ENCODE measurements around the gene CNTN5.
A peak's percentile ranks its signal among the peaks of the same experiment; 100 is the strongest.

Gene CNTN5

DNA sequence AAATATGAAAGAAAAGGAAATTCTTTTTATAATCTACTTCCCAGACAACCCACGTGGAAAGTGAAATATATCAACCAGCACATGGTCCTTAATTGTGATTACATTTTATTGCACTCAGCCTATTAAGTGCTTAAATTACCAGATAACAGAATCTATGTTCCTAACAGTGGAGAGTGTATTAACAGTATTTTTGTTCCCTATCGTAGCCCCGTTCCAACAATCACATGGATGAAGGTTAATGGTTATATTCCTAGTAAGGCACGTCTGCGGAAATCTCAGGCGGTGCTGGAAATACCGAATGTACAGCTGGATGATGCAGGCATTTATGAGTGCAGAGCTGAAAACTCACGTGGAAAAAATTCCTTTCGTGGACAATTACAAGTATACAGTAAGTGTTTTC is 1040.3 kb downstream of the CNTN5 start:
- DNase-seq: no peak

DNA sequence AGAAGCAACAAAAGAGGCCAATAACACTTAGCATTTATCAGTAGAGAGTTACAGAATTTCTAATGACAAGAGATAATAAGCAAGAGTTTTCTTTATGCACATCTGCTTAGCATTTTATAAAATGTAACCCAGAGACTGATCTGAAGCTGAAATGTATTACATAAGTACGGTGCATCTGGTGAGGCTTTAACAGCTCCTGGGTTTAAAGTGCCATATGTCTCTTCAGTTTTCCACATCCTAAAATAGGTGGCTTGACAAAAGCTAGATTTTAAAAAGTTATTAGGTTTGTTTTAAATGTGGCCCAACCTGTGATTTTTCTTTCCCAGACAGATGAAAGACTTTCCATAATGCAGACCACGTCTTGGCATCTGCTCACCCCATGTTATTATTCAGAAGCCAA is 1045.7 kb downstream of the CNTN5 start:
- DNase-seq: no peak

DNA sequence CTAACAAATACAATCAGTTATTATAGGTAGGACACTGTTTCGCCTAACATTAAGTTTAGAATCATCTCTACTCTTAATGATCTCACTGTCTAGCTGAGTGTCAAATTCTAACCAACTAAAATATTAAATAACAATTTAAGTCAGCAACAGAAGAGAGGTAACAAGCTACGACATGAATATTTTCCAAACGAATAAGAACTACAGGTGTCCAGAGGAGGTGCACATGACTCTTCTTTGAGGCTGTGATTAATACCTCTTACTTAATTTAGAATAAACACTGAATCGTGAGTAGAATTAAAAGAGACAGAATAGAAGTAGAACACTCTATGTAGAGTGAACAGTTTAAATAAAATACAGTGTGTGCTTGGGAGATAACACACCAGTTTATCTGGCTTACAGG is 1047.4 kb downstream of the CNTN5 start:
- DNase-seq: no peak

DNA sequence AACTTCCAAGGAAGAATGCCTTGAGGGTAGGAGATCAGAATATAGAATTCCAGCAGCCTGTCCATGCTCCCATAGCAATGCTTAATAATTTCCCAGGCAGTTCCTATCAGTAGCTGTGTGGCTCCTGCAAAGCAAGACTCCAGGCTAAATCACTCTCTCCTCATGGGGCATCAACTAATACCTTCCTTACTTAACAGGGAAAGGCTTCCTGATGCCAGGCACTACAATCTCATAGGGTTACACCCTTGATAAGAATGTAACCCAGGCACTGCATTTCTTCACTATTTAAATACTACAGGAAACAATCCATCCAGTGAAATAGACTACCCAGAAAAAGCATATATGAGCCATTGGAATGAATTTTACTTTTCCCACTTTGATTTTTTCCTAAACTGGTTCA is 1051.4 kb downstream of the CNTN5 start:
- DNase-seq: no peak

DNA sequence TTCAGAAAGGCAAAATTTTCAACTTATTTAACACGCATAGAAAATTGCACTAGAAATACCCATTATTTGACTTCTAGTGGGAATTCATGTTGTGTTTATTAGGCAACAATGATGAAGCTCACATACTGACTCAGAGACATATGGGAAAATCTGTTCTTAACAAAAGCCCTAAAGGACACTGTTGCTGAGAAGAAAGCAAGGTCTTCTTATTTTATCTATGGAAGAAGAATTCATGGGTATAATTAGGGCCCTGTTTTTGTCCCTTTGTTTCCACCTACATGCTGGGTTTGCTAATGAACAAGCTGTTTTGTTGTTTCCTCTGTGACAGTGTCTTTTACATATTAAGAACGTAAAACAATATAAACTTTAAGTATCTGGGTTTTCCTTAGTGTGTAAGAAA is 1059.6 kb downstream of the CNTN5 start:
- DNase-seq: no peak

DNA sequence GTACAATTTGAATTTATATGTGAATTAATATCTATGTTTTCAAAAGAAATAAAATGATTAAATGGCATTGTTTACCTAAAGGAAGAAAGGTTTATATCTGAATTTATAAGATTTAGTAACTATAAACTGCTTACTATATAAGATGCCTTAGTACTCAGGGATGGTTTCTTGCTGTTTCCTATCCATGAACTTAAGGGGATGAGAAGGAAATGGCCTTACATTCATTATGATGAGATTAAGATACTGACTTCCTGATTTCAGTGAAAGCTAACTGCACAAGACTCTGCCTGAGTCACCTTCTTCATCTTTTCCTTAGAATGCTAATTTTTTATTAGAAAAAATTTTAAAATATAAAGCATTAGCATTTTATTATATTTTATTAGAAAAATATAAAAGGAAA is 1060.1 kb downstream of the CNTN5 start:
- DNase-seq: no peak

DNA sequence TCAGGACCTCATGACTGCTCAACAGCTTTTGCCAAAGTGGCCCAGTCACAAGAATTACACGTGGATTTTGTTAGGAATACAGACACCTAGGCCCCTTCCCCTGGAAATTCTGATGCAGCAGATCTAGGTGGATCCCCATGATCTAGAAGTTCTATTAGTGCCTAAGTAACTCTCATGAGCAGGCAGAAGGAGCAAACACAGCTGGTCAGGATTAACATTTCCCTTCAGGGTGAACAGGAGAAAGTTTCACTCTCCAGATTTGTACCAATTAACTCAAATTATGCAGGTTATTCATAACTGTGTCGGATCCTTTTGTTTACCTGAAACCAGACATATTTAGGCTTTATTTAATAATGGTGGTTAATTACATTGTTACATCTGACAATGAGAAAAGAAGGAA is 1072.9 kb downstream of the CNTN5 start:
- no peak for DNase-seq

DNA sequence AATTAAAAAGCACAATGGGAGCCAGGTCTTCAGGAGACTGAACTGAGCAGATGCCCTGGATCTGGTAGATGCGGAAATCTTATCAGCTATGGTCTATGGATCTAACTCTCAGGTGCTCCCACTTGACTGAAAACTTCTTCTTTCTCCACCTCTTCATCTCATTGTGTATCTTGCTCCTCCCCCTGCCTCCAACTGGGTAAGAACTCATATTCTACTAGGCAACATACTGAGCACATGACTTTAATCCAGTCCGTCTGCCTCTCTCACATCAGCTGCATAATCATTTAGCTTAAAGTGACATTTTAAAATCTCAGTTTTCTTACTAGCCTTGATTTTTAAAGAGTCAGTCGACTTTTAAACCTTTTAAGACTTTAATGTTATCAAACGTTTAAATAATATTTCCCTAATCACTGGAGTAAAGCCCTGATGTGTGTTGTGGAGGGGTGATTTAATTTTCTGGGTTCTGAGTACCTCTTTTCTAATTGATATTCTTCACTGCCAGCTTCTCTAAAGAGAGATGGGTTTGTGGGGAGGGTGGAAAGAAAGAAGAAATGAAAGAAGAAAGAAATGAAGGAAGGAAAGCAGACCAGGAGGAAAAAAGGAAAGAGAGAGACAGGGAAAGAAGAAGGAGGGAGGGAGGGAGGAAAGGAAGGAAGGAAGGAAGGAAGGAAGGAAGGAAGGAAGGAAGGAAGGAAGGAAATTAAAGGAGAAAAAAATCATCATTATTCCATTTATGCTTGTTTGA is 1073.5 kb downstream of the CNTN5 start:
- no peak for DNase-seq

DNA sequence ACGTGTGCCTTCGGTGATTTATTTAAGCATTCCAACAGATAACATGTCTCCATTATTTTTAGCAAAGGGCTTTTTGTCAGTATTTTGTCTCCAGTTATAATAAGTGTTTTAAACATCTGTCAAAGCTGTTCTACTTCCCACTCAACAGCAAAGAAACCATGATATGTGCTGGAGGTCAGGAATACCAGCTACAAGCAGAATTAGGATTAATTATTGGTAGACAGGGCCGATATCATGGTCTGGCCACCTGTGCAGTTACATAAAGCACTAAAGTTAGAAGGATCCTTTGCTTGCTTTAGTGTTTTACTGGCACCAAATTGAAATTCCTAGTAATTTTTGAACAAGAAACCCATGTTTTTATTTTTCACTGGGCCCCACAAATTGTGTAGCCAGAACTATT is 1075.1 kb downstream of the CNTN5 start:
- no peak for DNase-seq

DNA sequence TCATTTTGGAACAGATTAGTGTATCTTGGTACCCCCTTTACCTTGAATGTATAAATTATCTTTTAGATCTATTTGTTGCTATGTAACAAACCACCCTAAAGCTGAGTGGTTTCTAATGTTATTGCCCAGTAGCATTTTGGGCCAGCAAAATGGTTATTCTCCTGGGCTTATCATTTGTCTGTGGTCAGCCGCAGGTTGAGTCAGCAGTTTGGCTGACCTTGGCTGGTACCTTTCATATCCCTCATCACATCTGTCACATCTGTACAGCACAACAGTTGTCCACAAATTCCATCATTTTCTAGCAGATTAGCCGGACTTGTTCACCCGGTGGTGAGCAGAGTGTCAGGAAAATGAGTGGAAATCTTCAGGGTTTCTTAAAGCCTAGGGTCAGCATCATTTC is 1077.8 kb downstream of the CNTN5 start:
- no peak for DNase-seq

DNA sequence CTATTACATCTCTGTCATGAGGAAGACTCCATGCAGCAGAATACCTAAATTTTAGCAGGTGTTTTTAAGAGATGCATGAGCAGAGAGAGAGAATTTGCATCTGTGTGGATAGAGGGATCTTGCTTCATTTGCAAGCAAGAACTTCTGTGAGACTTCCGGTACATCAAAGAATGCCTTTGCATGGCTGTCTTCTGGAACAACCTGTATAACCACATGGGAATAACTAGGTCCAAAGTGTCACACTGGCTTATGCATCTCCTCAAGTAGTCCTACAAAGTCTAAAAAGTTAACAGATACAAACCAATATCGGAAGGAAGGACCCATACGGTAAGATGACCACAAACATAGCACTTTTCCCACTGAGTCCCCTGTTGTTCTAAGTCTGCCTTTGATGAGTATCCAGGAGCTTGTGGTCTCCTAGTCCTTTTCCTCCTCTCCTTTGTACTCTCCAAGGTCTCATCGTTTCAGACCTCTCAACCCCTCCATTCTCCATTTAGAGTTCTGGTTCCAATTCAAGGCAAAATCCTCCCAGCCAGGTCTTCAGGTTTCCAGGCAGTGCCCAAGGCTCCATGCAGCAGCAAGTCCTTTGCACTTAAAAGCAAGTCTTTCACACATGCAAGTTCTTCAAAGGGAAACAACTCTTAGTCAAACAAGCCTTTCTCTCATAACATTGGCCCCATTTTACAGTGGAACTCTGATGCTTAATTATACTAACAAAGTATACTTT is 1084.7 kb downstream of the CNTN5 start:
- DNase-seq: no peak

DNA sequence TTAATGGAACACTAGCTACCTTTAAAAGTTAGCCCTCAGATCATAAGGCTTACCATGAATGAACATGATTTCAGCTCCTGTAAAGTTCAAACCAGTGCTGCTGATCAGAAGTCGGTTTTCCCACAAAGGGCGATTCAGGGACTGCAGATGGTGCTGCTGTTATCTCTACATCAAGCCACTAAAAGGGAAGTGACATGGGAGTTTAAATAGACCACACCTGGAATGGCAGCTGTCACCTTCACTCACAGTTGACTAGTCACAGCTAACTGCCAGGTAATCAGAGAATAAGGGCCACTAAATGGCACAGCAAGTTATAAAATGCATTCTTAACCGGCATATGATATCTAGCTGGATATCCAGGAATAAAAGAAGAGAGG is 1085.2 kb downstream of the CNTN5 start:
- DNase-seq: no peak

DNA sequence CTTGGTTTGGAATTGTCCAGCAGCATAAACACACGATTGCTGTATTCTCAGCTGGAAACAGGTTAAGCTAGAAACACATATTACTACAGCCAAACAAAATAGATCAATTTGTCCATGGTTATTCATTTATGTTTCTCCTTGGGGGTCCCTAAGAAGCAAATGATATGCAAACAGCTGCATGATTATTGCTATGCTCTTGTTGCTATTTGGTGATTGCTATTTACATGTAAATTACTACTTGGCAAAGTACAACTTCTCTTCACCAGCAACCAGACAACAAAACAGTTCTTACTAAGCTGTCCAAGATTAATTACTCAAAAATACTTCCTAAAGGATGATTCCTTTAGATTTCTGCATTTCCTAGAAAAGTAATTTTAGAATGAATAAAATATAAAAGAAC is 1098.4 kb downstream of the CNTN5 start:
- no peak for DNase-seq

DNA sequence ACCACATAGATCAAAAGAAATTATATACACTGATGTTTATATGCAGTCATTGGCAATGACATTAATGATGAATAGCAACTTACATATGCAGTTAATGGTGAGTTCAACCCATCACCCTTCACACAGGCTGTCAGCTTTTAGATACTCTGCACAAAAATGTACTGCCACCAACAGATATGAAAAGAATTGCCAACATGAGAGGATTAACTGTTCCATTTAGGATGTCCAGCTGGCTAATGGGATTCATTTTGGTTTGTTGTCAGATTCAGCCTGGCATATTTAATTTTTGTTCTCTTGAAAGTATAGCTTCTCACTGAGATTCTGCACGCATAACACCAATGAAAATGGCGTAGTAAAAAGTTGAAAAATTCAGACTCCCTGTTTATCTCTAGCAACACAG is 1112.4 kb downstream of the CNTN5 start:
- no peak for DNase-seq

DNA sequence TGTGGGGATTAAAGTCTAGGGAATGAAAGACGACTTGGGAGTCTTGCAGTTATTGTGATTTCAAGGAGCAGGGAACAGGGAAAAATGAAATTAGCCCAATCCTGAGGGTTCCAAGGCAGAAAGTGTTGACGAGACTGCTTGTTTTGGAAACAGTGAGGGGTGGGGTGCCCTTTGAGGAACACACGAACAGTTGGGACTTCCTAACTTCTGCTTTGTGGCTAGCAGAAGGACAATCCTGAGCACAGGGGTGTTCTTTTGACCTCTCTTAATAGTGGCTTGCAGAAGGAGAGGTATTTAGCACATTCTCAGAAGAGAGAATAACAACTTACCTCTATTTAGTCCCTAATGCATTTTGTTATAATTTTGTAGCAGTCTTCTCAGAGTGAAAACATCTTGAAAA is 1120.5 kb downstream of the CNTN5 start:
- DNase-seq: no peak

DNA sequence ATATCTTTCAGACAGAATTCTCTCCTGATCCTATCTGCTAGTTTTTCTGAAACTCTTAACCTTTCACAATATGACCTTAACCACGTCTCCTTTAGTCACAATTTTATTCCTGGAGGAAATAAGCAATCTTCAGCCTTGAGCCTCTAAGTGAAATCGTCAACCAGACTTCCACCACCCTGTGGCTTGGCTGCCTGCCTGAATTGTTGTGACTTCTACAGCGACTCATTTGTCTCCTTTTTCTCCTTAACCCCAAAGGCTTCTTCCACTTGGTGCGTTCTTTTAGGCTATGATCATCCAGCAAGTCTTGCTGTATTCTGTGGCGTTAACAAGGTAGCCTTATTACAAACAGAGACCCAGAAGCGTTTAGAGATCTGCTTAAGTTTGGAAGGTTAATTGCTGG is 1131.2 kb downstream of the CNTN5 start:
- DNase-seq: peak in 1 of 58 donors; percentile 0

DNA sequence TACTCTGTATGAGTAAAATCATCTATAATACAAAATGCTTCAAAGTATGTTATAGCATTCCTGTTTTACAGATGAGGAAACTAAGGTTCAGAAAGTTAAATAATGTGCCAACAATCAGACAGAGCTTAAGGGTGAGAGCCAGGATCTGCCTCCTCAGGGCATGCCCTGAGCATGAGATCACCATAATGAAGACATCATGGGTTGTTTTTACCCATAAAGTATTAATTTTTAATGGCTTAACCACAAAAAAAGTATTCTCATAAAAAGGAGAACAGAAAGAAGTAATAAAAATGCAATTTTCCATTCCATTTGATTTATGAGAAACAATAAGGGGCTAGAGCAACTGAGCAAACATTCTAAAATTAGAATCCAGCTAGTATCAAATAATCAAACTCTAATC is 1132.0 kb downstream of the CNTN5 start:
- no peak for DNase-seq

DNA sequence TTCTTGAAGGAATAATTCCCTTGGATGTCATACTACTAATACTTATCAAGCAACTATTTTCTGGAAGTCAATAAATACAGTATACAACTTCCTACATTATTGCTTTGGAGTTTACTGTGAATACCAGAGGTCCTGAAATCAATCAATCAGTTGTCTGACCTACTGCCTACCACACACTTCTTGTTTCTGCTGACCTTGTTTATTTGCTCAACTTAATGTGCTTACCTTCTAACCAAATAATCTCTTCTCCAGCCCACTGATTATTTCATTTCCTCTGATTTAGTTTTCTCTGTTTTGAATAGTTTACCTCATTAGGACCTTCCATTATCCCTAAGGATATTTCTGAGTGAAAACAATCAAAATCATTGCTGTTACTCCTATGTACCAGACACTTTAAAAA is 1142.7 kb downstream of the CNTN5 start:
- DNase-seq: no peak

DNA sequence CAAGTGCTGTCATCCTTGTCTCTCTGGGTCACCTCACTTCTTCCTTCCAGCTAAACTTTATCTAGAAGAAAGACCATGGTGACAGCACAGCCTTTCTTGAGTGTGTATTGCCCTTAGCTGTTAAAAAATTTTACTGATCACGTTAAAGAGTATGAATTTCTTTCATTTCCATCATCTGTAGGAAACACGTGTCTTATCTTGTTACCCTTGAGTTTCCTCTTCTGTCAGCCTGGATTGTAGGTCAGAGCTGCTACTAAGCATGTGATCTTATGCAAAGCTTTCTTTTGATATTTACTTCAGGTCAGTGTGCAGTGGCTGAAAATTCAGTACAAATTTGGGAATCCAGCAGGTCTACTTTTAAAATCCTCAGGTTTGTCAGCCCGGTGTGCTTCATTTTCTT is 1154.1 kb downstream of the CNTN5 start:
- no peak for DNase-seq

DNA sequence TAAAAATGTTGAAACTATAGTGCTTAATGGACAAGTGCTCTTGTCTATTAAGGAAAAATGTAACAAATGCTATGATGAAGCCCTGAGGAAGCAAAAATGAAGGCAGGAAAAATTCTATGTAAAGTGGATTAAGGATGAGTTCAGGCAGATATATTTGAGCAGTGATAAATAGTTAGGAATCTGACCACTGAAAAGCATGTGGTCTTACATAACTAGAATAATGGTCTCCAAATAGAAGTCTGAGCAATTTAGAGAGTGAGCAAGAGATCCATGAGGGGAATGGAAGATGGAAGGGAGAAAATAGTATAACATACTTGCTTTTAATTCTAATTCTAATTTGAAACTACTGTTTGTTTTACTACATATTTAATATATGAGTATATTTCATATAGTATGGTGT is 1155.7 kb downstream of the CNTN5 start:
- DNase-seq: no peak

DNA sequence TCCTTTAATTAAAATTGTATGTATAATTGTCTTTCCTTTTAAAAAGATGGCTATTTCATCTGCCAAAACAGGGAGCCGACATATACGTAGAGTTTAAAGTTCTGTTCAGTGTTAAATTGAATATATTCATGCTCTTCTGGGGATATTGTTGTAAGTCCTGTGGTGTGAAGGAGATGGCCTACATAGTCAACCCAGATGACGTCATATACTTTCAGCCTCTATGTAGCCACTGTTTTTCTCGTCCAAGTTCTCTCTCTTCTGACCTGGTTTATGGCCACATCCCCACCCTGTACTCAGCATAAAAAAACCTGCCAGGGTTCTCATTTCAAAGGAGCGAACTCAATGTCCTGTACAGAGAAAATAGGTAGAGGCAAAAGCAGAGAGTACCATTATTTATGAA is 1156.9 kb downstream of the CNTN5 start:
- no peak for DNase-seq

DNA sequence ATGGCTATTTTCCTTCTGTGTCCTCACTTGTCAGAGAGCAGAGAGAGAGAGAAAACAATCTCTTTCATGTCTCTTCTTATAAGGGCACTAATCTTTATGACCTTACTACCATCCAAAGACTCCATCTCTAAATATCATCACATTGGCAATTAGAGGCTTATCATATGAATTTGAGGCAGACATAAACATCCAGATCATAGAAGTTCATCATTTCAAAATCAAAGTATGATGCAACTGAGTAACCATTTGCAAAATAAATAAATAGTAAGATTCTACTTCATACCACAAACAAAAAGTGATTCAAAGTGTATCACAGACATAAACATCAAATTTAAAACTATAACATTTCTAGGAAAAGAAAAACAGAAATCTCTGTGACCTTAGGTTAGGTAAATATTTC is 1161.6 kb downstream of the CNTN5 start:
- DNase-seq: no peak

DNA sequence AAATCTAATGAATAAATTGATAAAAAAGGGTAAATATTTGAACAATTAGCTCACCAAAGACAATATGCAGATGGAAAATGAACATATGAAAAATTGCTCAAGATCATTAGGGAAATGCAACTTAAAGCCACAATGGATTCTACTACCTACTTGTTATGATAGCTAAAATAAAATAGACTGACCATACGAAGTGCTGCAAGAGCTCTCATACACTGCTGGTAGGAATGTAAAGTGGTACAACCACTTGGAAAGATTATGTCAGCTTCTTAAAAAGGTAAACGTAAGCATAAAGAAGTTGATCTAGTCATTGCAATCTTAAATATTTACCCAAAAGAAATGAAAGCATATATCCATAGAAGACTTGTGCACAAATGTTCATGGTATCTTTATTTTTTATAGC is 1162.2 kb downstream of the CNTN5 start:
- DNase-seq: no peak

Measured in anterior cingulate cortex (tissue), 58 donors.